ENCODE measurements around the gene AKAP5.
A peak's percentile ranks its signal among the peaks of the same experiment; 100 is the strongest.
"Not testable (repeated sequence)": the region's sequence is repeated elsewhere in the genome, so short reads cannot be mapped to it uniquely, and the experiment has no call there.

The AKAP5 gene

GRCh38 chr14:64503434-64504309 lies 38.4 kb downstream of the AKAP5 start, which contains the start of gene ZBTB25:
TSS of gene ZBTB25 (minus strand) at chr14:64503838. CDS start at chr14:64490533, 13,305 bp downstream.
- DNase-seq (ENCODE audit: low spot score) = peak; percentile 90

GRCh38 chr14:64504310-64504896 lies 39.1 kb downstream of the AKAP5 start, which contains the start of gene ZBTB1:
TSS of gene ZBTB1 (plus strand) at chr14:64504770. CDS start at chr14:64521505, 16,735 bp downstream.
- DNase-seq (ENCODE audit: low spot score) = peak; percentile 76

- peak; percentile 86 for DNase-seq (ENCODE audit: low spot score)
Observed at GRCh38 chr14:64504897-64505794, 39.8 kb downstream of the AKAP5 start.

- peak; percentile 34 for DNase-seq (ENCODE audit: low spot score)
Observed at GRCh38 chr14:64506721-64507120, 41.4 kb downstream of the AKAP5 start.

- no peak for DNase-seq (ENCODE audit: low spot score)
Observed at GRCh38 chr14:64507376-64508156, 42.3 kb downstream of the AKAP5 start.

- DNase-seq (ENCODE audit: low spot score) = peak; percentile 11
Observed at GRCh38 chr14:64508215-64508776, 43.0 kb downstream of the AKAP5 start.

- no peak for DNase-seq (ENCODE audit: low spot score)
Observed at GRCh38 chr14:64509036-64509435, 43.7 kb downstream of the AKAP5 start.

GRCh38 chr14:64510825-64511671 lies 45.7 kb downstream of the AKAP5 start:
- peak; percentile 75 for DNase-seq (ENCODE audit: low spot score)

- DNase-seq (ENCODE audit: low spot score) = no peak
Observed at GRCh38 chr14:64513271-64513670, 48.0 kb downstream of the AKAP5 start.

- no peak for DNase-seq (ENCODE audit: low spot score)
Observed at GRCh38 chr14:64515053-64515452, 49.8 kb downstream of the AKAP5 start.

GRCh38 chr14:64516969-64517368 lies 51.7 kb downstream of the AKAP5 start:
- DNase-seq (ENCODE audit: low spot score) = no peak

GRCh38 chr14:64517667-64518066 lies 52.4 kb downstream of the AKAP5 start:
- DNase-seq (ENCODE audit: low spot score) = not testable (repeated sequence)

- no peak for DNase-seq (ENCODE audit: low spot score)
Observed at GRCh38 chr14:64518229-64518628, 52.9 kb downstream of the AKAP5 start.

GRCh38 chr14:64520699-64521098 lies 55.4 kb downstream of the AKAP5 start:
- no peak for DNase-seq (ENCODE audit: low spot score)

- DNase-seq (ENCODE audit: low spot score) = no peak
Observed at GRCh38 chr14:64522591-64523355, 57.5 kb downstream of the AKAP5 start.

All from NAMALWA (cell line).